CD14-positive monocyte (primary cell): Measurements from ENCODE around the gene ZEB2. TPM values are rescaled to one million over a fixed set of nuclear protein-coding genes. Genes with fewer than 3 reads are reported as not detected.

ENCODE experiments used
- DNase-seq, 3 donors: peaks; one replicate each; pipeline ENCODE4 v3.0.0-alpha.2; 2011 to 2022
- H2AFZ ChIP-seq: 2 replicates; pipeline ENCODE4 v1.6.0; 2012; ENCODE audit warnings: mild to moderate bottlenecking, low read depth, low read length, inconsistent platforms; ENCODE audit not compliant: insufficient read depth, poor library complexity, severe bottlenecking
- H3K27ac ChIP-seq, 2 donors: 1 replicate in 1 of 2; 2 replicates in 1 of 2; pipeline ENCODE4 v1.5.1; 2012 to 2013; ENCODE audit warnings: low read length in 2 of 2, control low read depth in 1 of 2, inconsistent platforms in 1 of 2, low read depth in 1 of 2, mild to moderate bottlenecking in 1 of 2
- H3K27me3 ChIP-seq, 2 donors: one replicate each; pipeline versions ENCODE4 v1.6.0 to v1.6.1; 2011 to 2013; ENCODE audit warnings: low read length in 2 of 2; ENCODE audit not compliant: control insufficient read depth in 2 of 2, insufficient read depth in 2 of 2
- H3K36me3 ChIP-seq, 2 donors: replicated peaks in 1 of 2; 1 replicate in 1 of 2; 2 replicates in 1 of 2; pipeline versions ENCODE4 v1.5.1 to v1.6.1; 2012 to 2013; ENCODE audit warnings: low read length in 2 of 2, control low read depth in 1 of 2, inconsistent platforms in 1 of 2, mild to moderate bottlenecking in 1 of 2; ENCODE audit not compliant: insufficient read depth in 2 of 2, control insufficient read depth in 1 of 2
- H3K4me1 ChIP-seq, 2 donors: 1 replicate in 1 of 2; 2 replicates in 1 of 2; pipeline versions ENCODE4 v1.5.1 to v1.6.1; 2012 to 2013; ENCODE audit warnings: low read length in 2 of 2, control low read depth in 1 of 2, inconsistent platforms in 1 of 2, mild to moderate bottlenecking in 1 of 2, moderate library complexity in 1 of 2; ENCODE audit not compliant: insufficient read depth in 2 of 2, control insufficient read depth in 1 of 2
- H3K4me2 ChIP-seq: replicated peaks from 2 replicates; pipeline ENCODE3; 2012; ENCODE audit warnings: low read length, moderate library complexity, mild to moderate bottlenecking; ENCODE audit not compliant: poor library complexity, severe bottlenecking; ENCODE audit errors: extremely low read depth
- H3K4me3 ChIP-seq, 3 experiments: fragments of 200-600 bp in 1 of 3; sonication (generic) in 1 of 3; replicated peaks in 1 of 3; 1 replicate in 2 of 3; 2 replicates in 1 of 3; pipeline ENCODE4 v1.5.1; 2011 to 2013; ENCODE audit warnings: low read length in 3 of 3, mild to moderate bottlenecking in 3 of 3, control low read depth in 2 of 3, low read depth in 2 of 3, inconsistent platforms in 1 of 3, moderate library complexity in 1 of 3
- H3K79me2 ChIP-seq: 2 replicates; pipeline ENCODE4 v1.6.0; 2012; ENCODE audit warnings: mild to moderate bottlenecking, control low read depth, inconsistent platforms, low read length, moderate library complexity; ENCODE audit not compliant: insufficient read depth
- H3K9ac ChIP-seq: 2 replicates; pipeline ENCODE4 v1.6.0; 2017; ENCODE audit warnings: low read length, mild to moderate bottlenecking; ENCODE audit not compliant: insufficient read depth, poor library complexity, severe bottlenecking
- H3K9me3 ChIP-seq, 2 donors: replicated peaks in 1 of 2; 1 replicate in 1 of 2; 2 replicates in 1 of 2; pipeline versions ENCODE4 v1.5.1 to v1.6.1; 2012 to 2013; ENCODE audit warnings: low read length in 2 of 2, control low read depth in 1 of 2; ENCODE audit not compliant: control insufficient read depth in 1 of 2, insufficient read depth in 1 of 2
- H4K20me1 ChIP-seq: 2 replicates; pipeline ENCODE4 v1.6.0; 2012; ENCODE audit warnings: mild to moderate bottlenecking, low read length, control low read depth, moderate library complexity; ENCODE audit not compliant: insufficient read depth
- H3K27ac Mint-ChIP-seq, 7 donors: one replicate each; pipeline ENCODE4 v1.8.0; 2020; ENCODE audit warnings: mild to moderate bottlenecking in 7 of 7, mixed read lengths in 7 of 7, moderate library complexity in 6 of 7, inconsistent platforms in 2 of 7
- H3K27me3 Mint-ChIP-seq, 3 donors: one replicate each; pipeline ENCODE4 v1.8.0; 2021 to 2022; ENCODE audit warnings: low read depth in 3 of 3, mild to moderate bottlenecking in 3 of 3, mixed read lengths in 3 of 3, moderate library complexity in 3 of 3, inconsistent platforms in 1 of 3
- H3K36me3 Mint-ChIP-seq, 2 donors: one replicate each; pipeline ENCODE4 v1.8.0; 2020; ENCODE audit warnings: mixed read lengths in 2 of 2, inconsistent platforms in 1 of 2, mild to moderate bottlenecking in 1 of 2
- H3K4me1 Mint-ChIP-seq: one replicate; pipeline ENCODE4 v1.8.0; 2020; ENCODE audit warnings: mild to moderate bottlenecking, mixed read lengths
- H3K4me3 Mint-ChIP-seq, 2 donors: one replicate each; pipeline ENCODE4 v1.8.0; 2020; ENCODE audit warnings: mild to moderate bottlenecking in 2 of 2, mixed read lengths in 2 of 2, moderate library complexity in 1 of 2
- H3K9me3 Mint-ChIP-seq, 7 donors: one replicate each; pipeline ENCODE4 v1.8.0; 2020 to 2022; ENCODE audit warnings: mixed read lengths in 7 of 7, mild to moderate bottlenecking in 6 of 7, moderate library complexity in 6 of 7, inconsistent platforms in 2 of 7
- WGBS: methylation state at CpG from one replicate; pipeline ENCODE4 v1.1.5; 2013; ENCODE audit warnings: missing lambda C conversion rate; ENCODE audit not compliant: insufficient coverage; 5-methylcytosine and 5-hydroxymethylcytosine counted together
- intact Hi-C, 2 donors: fragments of 100-400 bp; cut with micrococcal nuclease; formaldehyde crosslinking; loops; one replicate each; pipeline versions ENCODE4 v1.15.0 to v1.15.1; 2023
- polyA plus RNA-seq, 3 donors: library from polyadenylated mRNA; depleted of rRNA in 1 of 3; unstranded in 2 of 3; stranded (reverse) in 1 of 3; fragments of 300-500 nt in 2 of 3; fragments of >200 nt in 1 of 3; fragmentation: Illumina TruSeq in 2 of 3; gene quantifications; 1 replicate in 2 of 3; 2 replicates in 1 of 3; pipeline ENCODE4 v1.2.3, GENCODE V29; 2012 to 2021
- TF ChIP-seq, protein P1 (sequence below): fragments of 200-600 bp; IDR thresholded peaks from one replicate; pipeline ENCODE4 v1.8.0; 2022; ENCODE audit warnings: antibody characterized with exemption, mild to moderate bottlenecking

Gene ZEB2
- polyA plus RNA-seq, 3 donors = 76.8 to 325 (median 93.8) TPM

DNA sequence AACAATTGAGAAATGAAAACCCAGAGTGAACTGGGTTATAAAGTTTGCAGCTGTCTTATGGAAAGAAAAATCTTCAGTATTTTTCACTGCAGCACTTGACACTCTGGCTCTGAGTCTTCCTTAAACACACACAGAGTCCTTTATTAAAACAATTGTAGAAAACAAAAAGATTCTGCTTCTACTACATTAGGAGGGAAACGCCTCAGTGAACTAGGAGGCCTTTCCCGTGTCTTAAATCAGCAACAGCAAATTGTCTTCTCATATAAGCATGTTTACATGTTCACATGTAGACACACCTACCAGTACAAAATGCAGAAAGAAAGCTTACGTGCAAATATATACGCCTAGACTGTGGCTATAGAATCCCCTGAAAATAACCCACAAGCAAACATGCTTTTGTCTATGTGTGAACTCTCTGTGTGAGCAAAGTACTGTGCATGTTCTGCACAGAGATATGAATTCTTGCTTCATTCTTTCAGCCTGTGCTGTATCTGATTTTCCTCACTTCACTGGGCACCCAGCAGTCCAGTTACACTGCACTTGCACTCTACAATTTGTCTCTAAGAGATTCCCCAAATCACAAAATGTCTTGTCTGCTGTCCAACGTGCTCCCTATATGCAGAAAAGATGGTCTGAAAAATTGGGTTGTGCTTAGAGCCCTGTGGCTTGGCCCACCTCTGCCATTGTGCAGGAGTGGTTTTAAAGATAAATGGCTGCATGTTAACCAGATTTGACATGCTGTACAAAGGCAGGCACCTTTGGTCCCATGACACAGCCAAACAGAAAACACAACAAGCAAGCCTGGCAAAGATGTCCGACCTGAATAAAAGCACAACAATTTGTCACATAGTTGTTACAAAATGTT, 24.5 kb downstream of the ZEB2 start:
- Histone ChIP-seq H3K4me1 (peaks cover 67 to 94% of the 10 kb centered on the region in 2 donors), H3K27ac (peak overlapping the region; percentile 25 to 66), H3K79me2 (peaks cover 97% of the 10 kb centered on the region), H3K9ac (no peak overlapping the region), H3K4me3 (no peak overlapping the region), H3K4me2 (peak overlapping the region; percentile 7), H3K36me3 (peaks cover 66 to 91% of the 10 kb centered on the region in 2 donors), H3K9me3 (no peaks in the 10 kb centered on the region), H2AFZ (no peak overlapping the region), H4K20me1 (peaks cover 96% of the 10 kb centered on the region), H3K27me3 (no peaks in the 10 kb centered on the region)
- Mint-ChIP-seq H3K4me3 (no peak overlapping the region), H3K27me3 (no peaks in the 10 kb centered on the region), H3K36me3 (peaks cover 86 to 93% of the 10 kb centered on the region in 2 donors), H3K27ac (peak overlapping the region; percentile 4 to 83 (median 80)), H3K9me3 (peaks cover 0 to 1% (median 0%) of the 10 kb centered on the region in 7 donors), H3K4me1 (peaks cover 72% of the 10 kb centered on the region)
- no peak for DNase-seq
- TF ChIP-seq, protein P1, sequence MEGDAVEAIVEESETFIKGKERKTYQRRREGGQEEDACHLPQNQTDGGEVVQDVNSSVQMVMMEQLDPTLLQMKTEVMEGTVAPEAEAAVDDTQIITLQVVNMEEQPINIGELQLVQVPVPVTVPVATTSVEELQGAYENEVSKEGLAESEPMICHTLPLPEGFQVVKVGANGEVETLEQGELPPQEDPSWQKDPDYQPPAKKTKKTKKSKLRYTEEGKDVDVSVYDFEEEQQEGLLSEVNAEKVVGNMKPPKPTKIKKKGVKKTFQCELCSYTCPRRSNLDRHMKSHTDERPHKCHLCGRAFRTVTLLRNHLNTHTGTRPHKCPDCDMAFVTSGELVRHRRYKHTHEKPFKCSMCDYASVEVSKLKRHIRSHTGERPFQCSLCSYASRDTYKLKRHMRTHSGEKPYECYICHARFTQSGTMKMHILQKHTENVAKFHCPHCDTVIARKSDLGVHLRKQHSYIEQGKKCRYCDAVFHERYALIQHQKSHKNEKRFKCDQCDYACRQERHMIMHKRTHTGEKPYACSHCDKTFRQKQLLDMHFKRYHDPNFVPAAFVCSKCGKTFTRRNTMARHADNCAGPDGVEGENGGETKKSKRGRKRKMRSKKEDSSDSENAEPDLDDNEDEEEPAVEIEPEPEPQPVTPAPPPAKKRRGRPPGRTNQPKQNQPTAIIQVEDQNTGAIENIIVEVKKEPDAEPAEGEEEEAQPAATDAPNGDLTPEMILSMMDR = no peak
- intact Hi-C loops = no loop called here
- 0% methylated on average over 2 of the region's 6 CpGs for WGBS

DNA sequence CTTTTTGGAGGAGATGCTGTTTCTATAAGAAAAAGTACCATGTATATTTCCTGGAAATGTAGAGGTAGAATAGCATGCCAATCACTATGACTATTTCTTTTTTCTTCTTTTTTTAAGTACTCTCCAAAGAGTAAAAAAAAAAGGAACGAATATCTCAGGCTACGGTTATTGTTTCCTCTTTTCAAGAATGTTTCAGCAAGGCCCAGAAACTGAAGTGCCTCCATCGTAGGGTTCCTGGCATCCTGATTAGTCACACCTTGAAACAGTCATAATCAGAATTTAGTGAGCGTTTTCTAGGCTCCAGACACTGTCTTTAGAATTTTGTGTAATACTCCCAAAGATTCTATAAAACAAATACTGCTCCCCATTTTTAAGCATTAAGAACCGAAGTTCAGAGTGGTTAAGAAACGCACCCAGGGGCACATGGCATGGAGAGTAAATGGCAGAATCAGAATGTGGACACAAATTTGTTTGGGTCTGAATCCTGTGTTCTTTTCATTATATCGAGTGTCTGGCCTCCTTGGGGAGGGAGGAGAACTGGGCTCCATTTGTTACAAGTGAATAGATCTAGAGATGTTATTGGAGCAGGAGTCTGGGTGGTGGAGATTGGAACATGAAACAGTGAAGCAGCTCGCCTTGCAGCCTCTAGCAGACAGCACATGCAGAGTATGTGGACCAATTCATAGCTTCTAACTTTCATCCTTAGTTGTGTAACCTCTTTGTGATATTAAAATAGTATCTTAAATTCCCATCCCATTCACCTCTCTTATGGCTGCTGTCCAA, 26.7 kb downstream of the ZEB2 start:
- TF ChIP-seq, protein P1 = no peak
- H3K27me3 ChIP-seq = no peaks in the 10 kb centered on the region
- H3K9me3 ChIP-seq = no peaks in the 10 kb centered on the region
- H3K4me3 ChIP-seq = peak overlapping the region in 1 of 3 experiments; percentile 14
- Mint-ChIP-seq H3K9me3 (peaks cover 0 to 1% (median 0%) of the 10 kb centered on the region in 7 donors), H3K4me1 (peaks cover 73% of the 10 kb centered on the region), H3K4me3 (no peak overlapping the region), H3K27ac (peak overlapping the region; percentile 73 to 96 (median 87)), H3K27me3 (no peaks in the 10 kb centered on the region), H3K36me3 (peaks cover 86 to 88% of the 10 kb centered on the region in 2 donors)
- peaks cover 96% of the 10 kb centered on the region for H4K20me1 ChIP-seq
- intact Hi-C loops = no loop called here
- peak overlapping the region; percentile 12 for H3K9ac ChIP-seq
- H3K79me2 ChIP-seq = peaks cover 97% of the 10 kb centered on the region
- H3K27ac ChIP-seq = peak overlapping the region; percentile 36 to 84
- H3K4me2 ChIP-seq = peak overlapping the region; percentile 9
- peaks cover 71 to 80% of the 10 kb centered on the region in 2 donors for H3K4me1 ChIP-seq
- peak; percentile 76 to 90 (median 88) for DNase-seq
- no peak overlapping the region for H2AFZ ChIP-seq
- 34% methylated on average over 5 of the region's 8 CpGs for WGBS
- H3K36me3 ChIP-seq = peaks cover 67 to 91% of the 10 kb centered on the region in 2 donors
